A549 (cell line): Measurements from ENCODE around the gene DAB1.

Experiments used
- CTCF ChIP-seq: fragments of >200 bp; sonication (Bioruptor Twin); formaldehyde crosslinking; IDR thresholded peaks from 3 replicates; pipeline ENCODE4 v1.5.1; 2016
- FOSL2 ChIP-seq, 2 experiments: fragments of 450-650 bp in 1 of 2; fragments of >200 bp in 1 of 2; sonication (Bioruptor Twin) in 1 of 2; formaldehyde crosslinking; IDR thresholded peaks; 2 replicates each; pipeline versions ENCODE4 v1.5.0 to v1.6.1; 2016 to 2020; ENCODE audit warnings: mild to moderate bottlenecking in 1 of 2, moderate library complexity in 1 of 2
- HDAC2 ChIP-seq: fragments of 200-600 bp; sonication (generic); IDR thresholded peaks from 2 replicates; pipeline ENCODE4 v1.6.1; 2016
- JUN ChIP-seq, 2 experiments: fragments of >200 bp; sonication (Bioruptor Twin); formaldehyde crosslinking; IDR thresholded peaks; 2 replicates in 1 of 2; 3 replicates in 1 of 2; pipeline ENCODE4 v1.6.1; 2016 to 2017
- KDM1A ChIP-seq: fragments of 200-600 bp; sonication (generic); IDR thresholded peaks from 2 replicates; pipeline ENCODE4 v1.6.1; 2016; ENCODE audit warnings: low read depth, mild to moderate bottlenecking
- POLR2A ChIP-seq: IDR thresholded peaks from 2 replicates; pipeline ENCODE4 v1.6.1; 2012; ENCODE audit warnings: mild to moderate bottlenecking, low read length
- SMC3 ChIP-seq: fragments of >200 bp; sonication (Bioruptor Twin); formaldehyde crosslinking; IDR thresholded peaks from 3 replicates; pipeline ENCODE4 v1.6.1; 2018; ENCODE audit warnings: inconsistent platforms

GRCh38 chr1:57198912-57199311, 224.9 kb downstream of the DAB1 start:
- TF ChIP-seq CTCF (no peak), POLR2A (no peak), JUN (IDR thresholded peaks at IDR 0.05) (no peak), SMC3 (no peak), HDAC2 (no peak), FOSL2 (IDR thresholded peaks at IDR 0.05) (no peak), FOSL2 (CRISPR knock-in tag; IDR thresholded peaks at IDR 0.05) (no peak), KDM1A (no peak)
